H1 (cell line): ENCODE data around the gene PAK6. TPM values are rescaled to one million over a fixed set of nuclear protein-coding genes. Genes with fewer than 3 reads are reported as not detected.
A peak's percentile ranks its signal among the peaks of the same experiment; 100 is the strongest.

Experiments used
- CTCF ChIA-PET: fragments of 300-600 bp; sonication (Branson Sonifier 250); formaldehyde crosslinking; loops from one replicate; lab custom pipeline; 2021; ENCODE audit not compliant: partially characterized antibody; lab: Charles Lee
- POLR2A ChIA-PET: fragments of 300-600 bp; sonication (Branson Sonifier 250); formaldehyde crosslinking; loops from one replicate; lab custom pipeline; 2021; ENCODE audit warnings: inconsistent platforms; ENCODE audit not compliant: partially characterized antibody; lab: Charles Lee
- DNase-seq, 2 experiments: peaks; one replicate each; pipeline versions ENCODE4 v3.0.0 to v3.0.0-alpha.2; 2010 to 2022; ENCODE audit warnings: low spot score in 2 of 2, low read depth in 1 of 2, mixed read lengths in 1 of 2
- FAIRE-seq: peaks from 2 replicates; lab custom pipeline; 2011; peaks lifted over from hg19 to GRCh38; lab: Jason Lieb, UNC
- H2AFZ ChIP-seq: 2 replicates; pipeline ENCODE4 v1.8.1; 2012; ENCODE audit warnings: low read length, inconsistent platforms
- H2AK5ac ChIP-seq: 2 replicates; pipeline ENCODE4 v1.6.1; 2013; ENCODE audit warnings: low read depth, low read length
- H2BK120ac ChIP-seq: replicated peaks from 2 replicates; pipeline ENCODE3; 2013; ENCODE audit warnings: low read depth, low read length, inconsistent platforms
- H2BK12ac ChIP-seq: 2 replicates; pipeline ENCODE4 v1.6.1; 2013; ENCODE audit warnings: low read depth, low read length
- H2BK15ac ChIP-seq: 2 replicates; pipeline ENCODE4 v1.6.1; 2013; ENCODE audit warnings: low read length
- H2BK20ac ChIP-seq: 2 replicates; pipeline ENCODE4 v1.6.1; 2013; ENCODE audit warnings: low read length
- H2BK5ac ChIP-seq: 2 replicates; pipeline ENCODE4 v1.6.1; 2013; ENCODE audit warnings: low read depth, low read length
- H3K14ac ChIP-seq: 2 replicates; pipeline ENCODE4 v1.6.1; 2013; ENCODE audit warnings: inconsistent platforms; ENCODE audit not compliant: insufficient read length
- H3K18ac ChIP-seq: 2 replicates; pipeline ENCODE4 v1.6.1; 2013; ENCODE audit warnings: low read length; ENCODE audit errors: extremely low read depth
- H3K23ac ChIP-seq: 2 replicates; pipeline ENCODE4 v1.6.1; 2013; ENCODE audit warnings: inconsistent platforms; ENCODE audit not compliant: insufficient read length
- H3K23me2 ChIP-seq: 2 replicates; pipeline ENCODE4 v1.6.1; 2013; ENCODE audit warnings: low read depth, low read length
- H3K27ac ChIP-seq: 2 replicates; pipeline ENCODE4 v1.6.1; 2011; ENCODE audit warnings: low read depth, low read length, inconsistent platforms
- H3K27me3 ChIP-seq, 4 experiments: replicated peaks in 1 of 4; 1 replicate in 1 of 4; 2 replicates in 3 of 4; pipeline versions ENCODE4 v1.6.1 to v1.8.1; 2011 to 2013; ENCODE audit warnings: low read length in 3 of 4, mild to moderate bottlenecking in 3 of 4, inconsistent platforms in 2 of 4, mixed read lengths in 2 of 4, moderate library complexity in 1 of 4; ENCODE audit not compliant: control insufficient read depth in 3 of 4, insufficient read depth in 3 of 4; ENCODE audit errors: extremely low read depth in 1 of 4
- H3K36me3 ChIP-seq, 4 experiments: 2 replicates each; pipeline versions ENCODE4 v1.6.1 to v1.8.1; 2011 to 2013; ENCODE audit warnings: mild to moderate bottlenecking in 4 of 4, low read length in 3 of 4, moderate library complexity in 2 of 4, control low read depth in 1 of 4, inconsistent platforms in 1 of 4; ENCODE audit not compliant: insufficient read depth in 4 of 4, control insufficient read depth in 2 of 4
- H3K4ac ChIP-seq: replicated peaks from 2 replicates; pipeline ENCODE3; 2013; ENCODE audit warnings: low read length, low read depth, mixed read lengths, inconsistent platforms; ENCODE audit not compliant: insufficient read length
- H3K4me1 ChIP-seq, 4 experiments: replicated peaks in 1 of 4; 1 replicate in 1 of 4; 2 replicates in 3 of 4; pipeline versions ENCODE4 v1.6.1 to v1.8.1; 2011 to 2013; ENCODE audit warnings: low read length in 3 of 4, inconsistent platforms in 2 of 4, mixed read lengths in 1 of 4; ENCODE audit not compliant: insufficient read depth in 4 of 4, control insufficient read depth in 3 of 4
- H3K4me2 ChIP-seq, 2 experiments: 2 replicates each; pipeline versions ENCODE4 v1.6.1 to v1.8.1; 2011 to 2013; ENCODE audit warnings: low read depth in 2 of 2, low read length in 2 of 2, control low read depth in 1 of 2, inconsistent platforms in 1 of 2, mild to moderate bottlenecking in 1 of 2; ENCODE audit not compliant: insufficient read depth in 1 of 2
- H3K4me3 ChIP-seq, 4 experiments: fragments of 200-600, 300-600 bp in 1 of 4; sonication (generic), shearing (Covaris generic), sonication (Bioruptor Twin) in 1 of 4; 2 replicates each; pipeline versions ENCODE4 v1.5.1 to v1.8.1; 2011 to 2016; ENCODE audit warnings: low read length in 4 of 4, low read depth in 3 of 4, control low read depth in 2 of 4, inconsistent platforms in 2 of 4, mild to moderate bottlenecking in 2 of 4, mixed read lengths in 1 of 4, moderate library complexity in 1 of 4; ENCODE audit not compliant: insufficient read depth in 2 of 4; ENCODE audit errors: extremely low read depth in 1 of 4
- H3K56ac ChIP-seq: replicated peaks from 2 replicates; pipeline ENCODE3; 2013; ENCODE audit warnings: low read depth, mild to moderate bottlenecking, mixed read lengths, low read length, inconsistent platforms; ENCODE audit not compliant: insufficient read length
- H3K79me1 ChIP-seq: 2 replicates; pipeline ENCODE4 v1.6.1; 2013; ENCODE audit warnings: low read depth, low read length, control low read depth
- H3K79me2 ChIP-seq, 2 experiments: 2 replicates each; pipeline versions ENCODE4 v1.6.1 to v1.8.1; 2012 to 2013; ENCODE audit warnings: low read length in 2 of 2, mild to moderate bottlenecking in 2 of 2, inconsistent platforms in 1 of 2; ENCODE audit not compliant: insufficient read depth in 2 of 2, control insufficient read depth in 1 of 2
- H3K9ac ChIP-seq, 4 experiments: replicated peaks in 1 of 4; 1 replicate in 1 of 4; 2 replicates in 3 of 4; pipeline versions ENCODE4 v1.6.1 to v1.8.1; 2011 to 2013; ENCODE audit warnings: low read depth in 3 of 4, low read length in 3 of 4, control low read depth in 2 of 4, mild to moderate bottlenecking in 2 of 4, moderate library complexity in 2 of 4, inconsistent platforms in 1 of 4; ENCODE audit errors: extremely low read depth in 1 of 4
- H3K9me3 ChIP-seq, 2 experiments: 2 replicates each; pipeline versions ENCODE4 v1.6.1 to v1.8.1; 2012 to 2013; ENCODE audit warnings: mild to moderate bottlenecking in 2 of 2, moderate library complexity in 2 of 2, control low read depth in 1 of 2, inconsistent platforms in 1 of 2, low read depth in 1 of 2, low read length in 1 of 2, mixed read lengths in 1 of 2; ENCODE audit not compliant: insufficient read depth in 2 of 2
- H4K20me1 ChIP-seq, 2 experiments: replicated peaks in 1 of 2; 2 replicates each; pipeline versions ENCODE3 to v1.8.1; 2011 to 2013; ENCODE audit warnings: inconsistent platforms in 2 of 2, low read length in 2 of 2, mild to moderate bottlenecking in 1 of 2; ENCODE audit not compliant: insufficient read depth in 2 of 2, control insufficient read depth in 1 of 2
- H4K5ac ChIP-seq: 2 replicates; pipeline ENCODE4 v1.6.1; 2013; ENCODE audit warnings: low read length, low read depth, mixed read lengths, inconsistent platforms; ENCODE audit not compliant: insufficient read length
- H4K8ac ChIP-seq: 2 replicates; pipeline ENCODE4 v1.8.0; 2013; ENCODE audit warnings: mild to moderate bottlenecking, moderate library complexity, low read length, inconsistent platforms; ENCODE audit not compliant: insufficient read depth; ENCODE audit errors: extremely low read depth
- H4K91ac ChIP-seq: replicated peaks from 2 replicates; pipeline ENCODE3; 2013; ENCODE audit warnings: low read length, mixed read lengths, inconsistent platforms; ENCODE audit not compliant: insufficient read length
- ATF2 ChIP-seq: IDR thresholded peaks from 2 replicates; pipeline ENCODE4 v1.6.1; 2012; ENCODE audit warnings: low read length, inconsistent platforms
- WGBS, 2 experiments: shearing (Covaris generic) in 1 of 2; methylation state at CpG; one replicate each; pipeline versions ENCODE4 v1.1.6 to v1.1.7; 2013 to 2015; ENCODE audit warnings: low lambda C conversion rate in 2 of 2, mixed read lengths in 2 of 2, inconsistent platforms in 1 of 2, low coverage in 1 of 2, missing lambda C conversion rate in 1 of 2; ENCODE audit not compliant: insufficient replicate concordance in 2 of 2, insufficient coverage in 1 of 2, insufficient read length in 1 of 2; ENCODE audit errors: extremely low coverage in 1 of 2, missing lambda C conversion rate in 1 of 2; 5-methylcytosine and 5-hydroxymethylcytosine counted together
- polyA plus RNA-seq, 7 experiments: library from polyadenylated mRNA; depleted of rRNA in 3 of 7; stranded (reverse) in 5 of 7; unstranded in 2 of 7; fragments of >200 nt in 5 of 7; fragments of 200-250 nt in 2 of 7; gene quantifications; 1 replicate in 5 of 7; 2 replicates in 1 of 7; 4 replicates in 1 of 7; pipeline versions ENCODE4 v1.2.1 to v1.2.3, GENCODE V29; 2011 to 2013; ENCODE audit warnings: missing spikeins in 2 of 7, mixed read lengths in 2 of 7
- total RNA-seq: library from RNA; stranded (reverse); fragmentation: NEBNext Ultra II Directional; extraction: Animal tissue kit (Norgen Biotek cat#: 25700); gene quantifications from 2 replicates; pipeline ENCODE4 v1.2.1, GENCODE V29; 2021

PAK6 gene
- total and polyA plus RNA-seq, 2 of the 8 experiments (the other 6 are each of a cell fraction or from before 2014, with no cell fraction given), result 6.9 to 9.4 TPM

- no peak overlapping the region for H3K27ac ChIP-seq
- no peak overlapping the region for H3K56ac ChIP-seq
- no peak for FAIRE-seq
- H3K4ac ChIP-seq, result peak overlapping the region; percentile 69
- no peak overlapping the region for H3K23ac ChIP-seq
- H2AK5ac ChIP-seq, result no peak overlapping the region
- H2BK15ac ChIP-seq, result no peak overlapping the region
- peaks cover 0 to 6% (median 0%) of the 10 kb centered on the region in 4 experiments; a peak in 2 of 8 replicates for H3K36me3 ChIP-seq
- no peak for TF ChIP-seq ATF2
- H3K9me3 ChIP-seq, result no peaks in the 10 kb centered on the region
- no peak overlapping the region for H2BK20ac ChIP-seq
- H3K4me1 ChIP-seq, result peaks cover 0 to 4% (median under 1%) of the 10 kb centered on the region in 4 experiments; a peak in 4 of 7 replicates
- no peaks in the 10 kb centered on the region for H3K27me3 ChIP-seq
- no peak overlapping the region for H2BK5ac ChIP-seq
- H4K91ac ChIP-seq, result no peak overlapping the region
- H2BK12ac ChIP-seq, result no peak overlapping the region
- H2AFZ ChIP-seq, result no peak overlapping the region
- CTCF ChIA-PET, result interaction anchor here (0.7 to 46.3 kb wide), 7 partner anchors 3 to 204 kb away, joined by 3 to 1340 read pairs (median 12); partner anchors contain the start of gene PAK6
- H4K5ac ChIP-seq, result no peak overlapping the region
- H3K9ac ChIP-seq, result no peak overlapping the region
- no peak for DNase-seq
- H3K18ac ChIP-seq, result no peak overlapping the region
- no peaks in the 10 kb centered on the region for H3K79me1 ChIP-seq
- H2BK120ac ChIP-seq, result no peak overlapping the region
- whole genome bisulfite sequencing, 2 experiments, result 92% methylated on average over 16 of the region's 16 CpGs; no CpG with 5 or more reads in 1 of the 2 experiments
- no peaks in the 10 kb centered on the region for H4K20me1 ChIP-seq
- H3K4me2 ChIP-seq, result no peak overlapping the region
- no peak overlapping the region for H4K8ac ChIP-seq
- POLR2A ChIA-PET, result interaction anchor here (1.2 to 2.9 kb wide), 5 partner anchors 12 to 34 kb away, joined by 4 to 13 read pairs (median 5); partner anchors contain the start of gene PAK6
- H3K4me3 ChIP-seq, result no peak overlapping the region
- H3K14ac ChIP-seq, result no peak overlapping the region
- H3K79me2 ChIP-seq, result no peaks in the 10 kb centered on the region
- no peaks in the 10 kb centered on the region for H3K23me2 ChIP-seq
Measured at GRCh38 chr15:40264321-40265153, 25.7 kb downstream of the PAK6 start.
